A673 (cell line): ENCODE results near the gene PDE4B. TPM values are rescaled to one million over a fixed set of nuclear protein-coding genes. Genes with fewer than 3 reads are reported as not detected.

Experiments
- BruUV-seq: library from RNA; stranded (reverse); fragments of 400-500 nt; replicated peaks from 2 replicates; lab custom pipeline; 2021; lab: Mats Ljungman, UMichigan
- CTCF ChIA-PET: fragments of 300-600 bp; sonication (Branson Sonifier 250); formaldehyde crosslinking; loops from one replicate; lab custom pipeline; 2022; ENCODE audit warnings: antibody characterized with exemption; lab: Charles Lee
- POLR2A ChIA-PET: fragments of 300-600 bp; sonication (Branson Sonifier 250); formaldehyde crosslinking; loops from one replicate; lab custom pipeline; 2022; ENCODE audit warnings: antibody characterized with exemption; ENCODE audit not compliant: low non-redundant PET; lab: Charles Lee
- DNase-seq: peaks from one replicate; pipeline ENCODE4 v3.0.0-alpha.2; 2015; ENCODE audit warnings: low spot score
- H3K27ac ChIP-seq: fragments of 200-600 bp; sonication (generic); 2 replicates; pipeline ENCODE4 v1.5.1; 2016; ENCODE audit warnings: mixed run types, low read depth, mild to moderate bottlenecking, mixed read lengths, antibody characterized with exemption, low read length; ENCODE audit not compliant: poor library complexity, severe bottlenecking
- H3K27me3 ChIP-seq: fragments of 200-600 bp; sonication (generic); replicated peaks from 2 replicates; pipeline ENCODE4 v1.6.1; 2017; ENCODE audit warnings: mixed run types, low read depth, mild to moderate bottlenecking, mixed read lengths, antibody characterized with exemption, low read length; ENCODE audit not compliant: insufficient read depth, poor library complexity
- H3K36me3 ChIP-seq: fragments of 200-600 bp; sonication (generic); 2 replicates; pipeline ENCODE4 v1.6.1; 2016; ENCODE audit warnings: mixed run types, mild to moderate bottlenecking, mixed read lengths, antibody characterized with exemption, low read length; ENCODE audit not compliant: insufficient read depth, poor library complexity, severe bottlenecking
- H3K4me1 ChIP-seq: fragments of 200-600 bp; sonication (generic); 2 replicates; pipeline ENCODE4 v1.6.1; 2017; ENCODE audit warnings: mixed run types, mild to moderate bottlenecking, mixed read lengths, antibody characterized with exemption, low read length; ENCODE audit not compliant: insufficient read depth, poor library complexity, severe bottlenecking
- H3K4me3 ChIP-seq: fragments of 200-600 bp; sonication (generic); 2 replicates; pipeline ENCODE4 v1.5.1; 2016; ENCODE audit warnings: low read depth, mixed run types, mild to moderate bottlenecking, mixed read lengths, low read length; ENCODE audit not compliant: poor library complexity, severe bottlenecking
- H3K9me3 ChIP-seq: fragments of 200-600 bp; sonication (generic); 2 replicates; pipeline ENCODE4 v1.6.1; 2016; ENCODE audit warnings: mixed run types, low read depth, mild to moderate bottlenecking, mixed read lengths, antibody characterized with exemption, low read length; ENCODE audit not compliant: poor library complexity, severe bottlenecking
- EZH2 ChIP-seq: fragments of 200-600 bp; sonication (generic); IDR thresholded peaks from 2 replicates; pipeline ENCODE4 v1.6.1; 2017; ENCODE audit warnings: borderline replicate concordance, low read depth, mild to moderate bottlenecking, mixed read lengths, antibody characterized with exemption, low read length; ENCODE audit not compliant: poor library complexity, severe bottlenecking
- intact Hi-C: fragments of 100-400 bp; cut with micrococcal nuclease; formaldehyde crosslinking; loops from one replicate; pipeline ENCODE4 v1.10.0; 2022; ENCODE audit not compliant: unreplicated experiment
- total RNA-seq: library from RNA; stranded (reverse); gene quantifications from 2 replicates; pipeline ENCODE4 v1.2.3, GENCODE V29; 2021
- TF ChIP-seq, protein P1 (sequence below): fragments of 300-800, 200-600 bp; sonication (generic); conservative IDR thresholded peaks from 2 replicates; pipeline ENCODE4 v1.5.1; 2017; ENCODE audit warnings: low read depth, mild to moderate bottlenecking, antibody characterized with exemption, low read length, moderate library complexity, mixed read lengths

PDE4B gene
- total RNA-seq, 1 experiment from 2014 or later, result 20.0 TPM

DNA sequence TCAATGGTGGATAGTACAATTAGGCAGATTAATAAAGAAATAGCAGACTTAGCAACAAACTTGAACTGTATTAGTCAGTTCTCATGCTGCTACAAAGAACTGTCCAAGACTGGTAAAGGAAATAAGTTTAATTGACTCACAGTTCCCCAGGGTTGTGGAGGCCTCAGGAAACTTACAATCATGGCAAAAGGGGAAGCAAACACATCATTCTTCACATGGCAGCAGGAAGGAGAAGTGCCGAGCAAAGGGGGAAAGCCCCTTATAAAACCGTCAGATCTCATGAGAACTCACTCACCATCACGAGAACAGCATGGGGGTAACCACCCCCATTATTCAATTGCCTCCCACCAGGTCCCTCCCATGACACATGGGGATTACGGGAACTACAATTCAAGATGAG lies 27.1 kb upstream of the PDE4B start:
- no peak for TF ChIP-seq EZH2
- TF ChIP-seq, protein P1, sequence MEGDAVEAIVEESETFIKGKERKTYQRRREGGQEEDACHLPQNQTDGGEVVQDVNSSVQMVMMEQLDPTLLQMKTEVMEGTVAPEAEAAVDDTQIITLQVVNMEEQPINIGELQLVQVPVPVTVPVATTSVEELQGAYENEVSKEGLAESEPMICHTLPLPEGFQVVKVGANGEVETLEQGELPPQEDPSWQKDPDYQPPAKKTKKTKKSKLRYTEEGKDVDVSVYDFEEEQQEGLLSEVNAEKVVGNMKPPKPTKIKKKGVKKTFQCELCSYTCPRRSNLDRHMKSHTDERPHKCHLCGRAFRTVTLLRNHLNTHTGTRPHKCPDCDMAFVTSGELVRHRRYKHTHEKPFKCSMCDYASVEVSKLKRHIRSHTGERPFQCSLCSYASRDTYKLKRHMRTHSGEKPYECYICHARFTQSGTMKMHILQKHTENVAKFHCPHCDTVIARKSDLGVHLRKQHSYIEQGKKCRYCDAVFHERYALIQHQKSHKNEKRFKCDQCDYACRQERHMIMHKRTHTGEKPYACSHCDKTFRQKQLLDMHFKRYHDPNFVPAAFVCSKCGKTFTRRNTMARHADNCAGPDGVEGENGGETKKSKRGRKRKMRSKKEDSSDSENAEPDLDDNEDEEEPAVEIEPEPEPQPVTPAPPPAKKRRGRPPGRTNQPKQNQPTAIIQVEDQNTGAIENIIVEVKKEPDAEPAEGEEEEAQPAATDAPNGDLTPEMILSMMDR, result no peak
- H3K4me3 ChIP-seq, result no peak overlapping the region
- ChIA-PET CTCF (no interaction called here), POLR2A (no interaction called here)
- DNase-seq, result no peak
- BruUV-seq, result no TSS peak
- intact Hi-C loops, result no loop called here
- H3K9me3 ChIP-seq, result peaks cover 4% of the 10 kb centered on the region
- no peaks in the 10 kb centered on the region for H3K27me3 ChIP-seq
- no peaks in the 10 kb centered on the region for H3K36me3 ChIP-seq
- no peak overlapping the region for H3K27ac ChIP-seq
- H3K4me1 ChIP-seq, result no peaks in the 10 kb centered on the region

DNA sequence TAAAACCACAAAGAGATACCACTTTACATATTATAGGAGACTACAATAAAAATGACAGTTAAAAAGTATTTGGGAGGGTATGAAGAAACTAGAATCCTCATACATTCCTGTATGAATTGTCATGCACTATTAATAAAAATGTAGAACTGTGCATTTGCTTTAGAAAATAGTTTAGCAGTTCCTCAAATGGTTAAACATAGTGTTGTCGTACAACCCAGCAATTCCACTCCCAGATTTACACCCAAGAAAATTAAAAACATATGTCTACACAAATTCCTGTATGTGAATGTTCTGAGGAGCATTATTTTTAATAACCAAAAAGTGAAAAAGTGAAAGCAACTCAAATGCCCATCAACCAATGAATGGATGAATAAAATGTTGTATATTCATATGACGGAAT lies 23.1 kb upstream of the PDE4B start:
- DNase-seq, result peak; percentile 30
- intact Hi-C loops, result no loop called here
- H3K9me3 ChIP-seq, result peaks cover 4% of the 10 kb centered on the region
- POLR2A ChIA-PET, result no interaction called here
- no peaks in the 10 kb centered on the region for H3K4me1 ChIP-seq
- no peak overlapping the region for H3K27ac ChIP-seq
- no peaks in the 10 kb centered on the region for H3K36me3 ChIP-seq
- no peaks in the 10 kb centered on the region for H3K27me3 ChIP-seq
- CTCF ChIA-PET, result no interaction called here
- TF ChIP-seq, protein P1, result no peak
- TF ChIP-seq EZH2, result no peak
- no peak overlapping the region for H3K4me3 ChIP-seq
- BruUV-seq, result no TSS peak

DNA sequence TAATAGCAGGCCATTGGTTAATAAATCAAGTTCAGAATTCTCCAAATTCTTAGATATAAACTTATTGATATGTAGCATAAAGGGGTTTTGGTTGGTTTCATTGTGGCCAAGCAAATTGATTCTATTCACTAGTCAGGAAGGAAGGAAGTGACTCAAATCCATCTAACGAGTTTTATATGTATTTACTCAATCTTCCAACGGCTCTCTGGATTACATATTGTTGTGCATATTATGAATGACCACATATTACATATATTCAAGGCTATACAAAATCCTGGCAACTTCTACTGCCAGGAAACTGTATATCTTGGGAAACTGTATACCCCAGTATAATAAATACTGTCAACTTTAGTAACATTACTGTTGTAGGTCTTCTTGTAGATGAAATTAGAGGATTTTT lies 20.1 kb upstream of the PDE4B start:
- ChIA-PET POLR2A (no interaction called here), CTCF (no interaction called here)
- TF ChIP-seq, protein P1, result no peak
- TF ChIP-seq EZH2, result no peak
- peaks cover 4% of the 10 kb centered on the region for H3K9me3 ChIP-seq
- intact Hi-C loops, result no loop called here
- no peaks in the 10 kb centered on the region for H3K36me3 ChIP-seq
- H3K27ac ChIP-seq, result no peak overlapping the region
- peak; percentile 66 for DNase-seq
- H3K4me3 ChIP-seq, result no peak overlapping the region
- BruUV-seq, result no TSS peak
- no peaks in the 10 kb centered on the region for H3K27me3 ChIP-seq
- H3K4me1 ChIP-seq, result no peaks in the 10 kb centered on the region
